ENCODE results near the gene HAUS2. TPM values are rescaled to one million over a fixed set of nuclear protein-coding genes. Genes with fewer than 3 reads are reported as not detected.
A peak's percentile ranks its signal among the peaks of the same experiment; 100 is the strongest.

The HAUS2 gene
- total RNA-seq (2021; ENCODE audit: unreplicated experiment), result 39.8 TPM
- polyA plus RNA-seq (2012), result 13.0 and 18.7 TPM in 2 replicates
- Bru-seq, nascent RNA, result percentile 78 among the genes with signal in this experiment
- BruChase-seq, experiment 1, labeled RNA remaining after a 6-hour chase, result percentile 93 among the genes with signal in this experiment
- BruChase-seq, experiment 2, labeled RNA remaining after a 2-hour chase, result percentile 81 among the genes with signal in this experiment
- long read RNA-seq, transcript HAUS2-201 (6 exons, 3,949 nt), result major isoform, 12 of 31 reads
- long read RNA-seq, partial matches to known transcripts, result 2 of 31 reads
- long read RNA-seq, other reads (novel, unspliced or antisense), result 7 of 31 reads

DNA sequence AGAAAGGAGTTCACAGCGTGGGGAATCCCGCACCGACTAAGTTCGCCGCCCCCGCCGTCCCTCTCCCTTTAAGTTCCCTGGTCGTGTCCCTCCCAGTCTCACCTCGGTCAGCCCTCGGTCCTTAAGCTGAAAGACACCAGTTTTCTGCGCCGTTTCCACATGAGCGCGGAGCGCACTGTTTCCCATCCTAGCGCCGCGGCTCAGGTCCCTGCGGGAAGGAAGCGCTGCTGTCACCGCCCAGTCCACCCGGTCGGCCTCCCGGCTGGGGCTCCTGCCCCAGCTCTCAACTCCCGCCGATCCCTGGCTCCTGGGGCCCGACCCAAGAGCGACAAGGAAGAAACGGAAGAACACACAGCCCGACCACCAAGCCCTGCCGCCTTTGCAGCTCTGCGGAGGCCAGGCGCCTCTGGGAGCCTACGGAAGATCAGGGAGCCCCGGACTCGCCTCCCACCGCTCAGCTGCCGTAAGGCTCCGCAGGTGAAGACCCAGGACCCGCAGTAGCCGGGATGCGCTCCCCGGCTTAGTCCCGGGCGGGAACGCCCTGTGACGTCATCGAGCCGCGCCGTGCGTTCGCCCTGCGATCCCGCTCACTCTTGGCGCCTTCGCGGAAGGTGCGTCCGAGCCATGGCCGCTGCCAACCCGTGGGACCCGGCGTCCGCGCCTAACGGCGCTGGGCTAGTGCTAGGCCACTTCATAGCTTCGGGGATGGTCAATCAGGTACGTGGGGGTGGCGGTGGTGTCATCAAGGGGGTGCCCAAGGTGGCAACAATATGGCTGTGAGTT is at the start of gene HAUS2, which contains the start of gene LRRC57:
Gene HAUS2, plus strand, starts transcription at position 590 of the 783 bp plus-strand sequence. Its CDS starts 35 bp downstream, at position 625.
Gene LRRC57, minus strand, starts transcription at position 545 of the 783 bp plus-strand sequence. Its CDS starts 359 bp downstream, at position 186.
- intact Hi-C loops (cut with micrococcal nuclease), result no loop called here
- peak within 1 kb of the TSS; percentile 83 for H3K27ac ChIP-seq (ENCODE audit: low read depth, low read length)
- H3K9ac ChIP-seq (ENCODE audit: low read length), result peak within 1 kb of the TSS; percentile 99
- H3K79me2 ChIP-seq (ENCODE audit: insufficient read depth, low read length), result peaks cover 60% of the 10 kb centered on the region
- TSS peak; percentile 68 for BruUV-seq (replicated peaks)
- H4K20me1 ChIP-seq (ENCODE audit: insufficient read depth), result peaks cover under 1% of the 10 kb centered on the region; the same call in 1 of the 2 replicates
- DNase-seq (ENCODE audit: low read depth, low spot score) (peak; percentile 72), ATAC-seq (peak; percentile 91)
- no peaks in the 10 kb centered on the region for H3K9me2 ChIP-seq (ENCODE audit: insufficient read depth)
- peaks cover 9 to 17% of the 10 kb centered on the region in 2 experiments for H3K4me1 ChIP-seq (ENCODE audit: control insufficient read depth in 1 of 2, insufficient read depth in 2 of 2, low read length in 2 of 2)
- POLR2A ChIA-PET, result interaction anchor here (1.3 kb wide), 1 partner anchor 9 kb away, joined by 4 read pairs; no protein-coding TSS in a partner anchor
- RAD21 ChIA-PET (ENCODE audit: low non-redundant PET in 1 of 2, low total read pairs in 2 of 2, uncharacterized antibody in 2 of 2, unreplicated experiment in 2 of 2), result no interaction called here
- H3K4me3 ChIP-seq (replicated peaks in 1 of 2; ENCODE audit: low read depth in 1 of 2, low read length in 2 of 2), result peak within 1 kb of the TSS; percentile 77 to 99
- no peaks in the 10 kb centered on the region for H3K9me3 ChIP-seq (ENCODE audit: control insufficient read depth in 1 of 2, insufficient read depth in 1 of 2, low read depth in 1 of 2, low read length in 2 of 2)
- peak within 1 kb of the TSS; percentile 92 for H3K4me2 ChIP-seq (ENCODE audit: low read length)
- CTCF ChIA-PET, result no interaction called here
- H2AFZ ChIP-seq (ENCODE audit: low read depth, low read length, poor library complexity, severe bottlenecking), result peak within 1 kb of the TSS; percentile 23
- H3K27me3 ChIP-seq (ENCODE audit: insufficient read depth, low read length), result no peaks in the 10 kb centered on the region
- H3K36me3 ChIP-seq (ENCODE audit: control insufficient read depth in 1 of 2, insufficient read depth in 2 of 2, low read length in 2 of 2), result peaks cover 8 to 9% of the 10 kb centered on the region in 2 experiments
- TF ChIP-seq FOSL1 (IDR thresholded peaks at IDR 0.05; ENCODE audit: low read depth), result no peak
- TF ChIP-seq POLR2A (IDR thresholded peaks at IDR 0.05; ENCODE audit: borderline replicate concordance, extremely low read depth, insufficient read depth, insufficient read length), result peak; percentile 94
- no peak for TF ChIP-seq CEBPB (IDR thresholded peaks at IDR 0.05; ENCODE audit: low read depth)
- TF ChIP-seq, protein P1, sequence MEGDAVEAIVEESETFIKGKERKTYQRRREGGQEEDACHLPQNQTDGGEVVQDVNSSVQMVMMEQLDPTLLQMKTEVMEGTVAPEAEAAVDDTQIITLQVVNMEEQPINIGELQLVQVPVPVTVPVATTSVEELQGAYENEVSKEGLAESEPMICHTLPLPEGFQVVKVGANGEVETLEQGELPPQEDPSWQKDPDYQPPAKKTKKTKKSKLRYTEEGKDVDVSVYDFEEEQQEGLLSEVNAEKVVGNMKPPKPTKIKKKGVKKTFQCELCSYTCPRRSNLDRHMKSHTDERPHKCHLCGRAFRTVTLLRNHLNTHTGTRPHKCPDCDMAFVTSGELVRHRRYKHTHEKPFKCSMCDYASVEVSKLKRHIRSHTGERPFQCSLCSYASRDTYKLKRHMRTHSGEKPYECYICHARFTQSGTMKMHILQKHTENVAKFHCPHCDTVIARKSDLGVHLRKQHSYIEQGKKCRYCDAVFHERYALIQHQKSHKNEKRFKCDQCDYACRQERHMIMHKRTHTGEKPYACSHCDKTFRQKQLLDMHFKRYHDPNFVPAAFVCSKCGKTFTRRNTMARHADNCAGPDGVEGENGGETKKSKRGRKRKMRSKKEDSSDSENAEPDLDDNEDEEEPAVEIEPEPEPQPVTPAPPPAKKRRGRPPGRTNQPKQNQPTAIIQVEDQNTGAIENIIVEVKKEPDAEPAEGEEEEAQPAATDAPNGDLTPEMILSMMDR (IDR thresholded peaks at IDR 0.05 in 2 of 3, conservative IDR thresholded peaks at IDR 0.05 in 1 of 3; ENCODE audit: borderline replicate concordance in 1 of 3, insufficient read depth in 1 of 3, low read depth in 2 of 3, low read length in 2 of 3), result no peak
- TF ChIP-seq MAX (IDR thresholded peaks at IDR 0.05), result peak; percentile 82
- TF ChIP-seq ZNF274 (IDR thresholded peaks at IDR 0.05; ENCODE audit: low read depth, low read length), result no peak
- no peak for TF ChIP-seq EZH2phosphoT487 (IDR thresholded peaks at IDR 0.05; ENCODE audit: borderline replicate concordance)
- peak; percentile 35; the same call in 1 of the 2 replicates for TF ChIP-seq JUND (IDR thresholded peaks at IDR 0.05)
- TF ChIP-seq CBX3 (IDR thresholded peaks at IDR 0.05; ENCODE audit: low read depth), result peak; percentile 55
- TF ChIP-seq, protein P2, sequence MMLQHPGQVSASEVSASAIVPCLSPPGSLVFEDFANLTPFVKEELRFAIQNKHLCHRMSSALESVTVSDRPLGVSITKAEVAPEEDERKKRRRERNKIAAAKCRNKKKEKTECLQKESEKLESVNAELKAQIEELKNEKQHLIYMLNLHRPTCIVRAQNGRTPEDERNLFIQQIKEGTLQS (IDR thresholded peaks at IDR 0.05), result no peak
- TF ChIP-seq SRF (IDR thresholded peaks at IDR 0.05; ENCODE audit: low read depth), result peak; percentile 80
- no peak for TF ChIP-seq RAD21 (IDR thresholded peaks at IDR 0.05; ENCODE audit: low read depth)
- no peak for TF ChIP-seq TCF7L2 (IDR thresholded peaks at IDR 0.05; ENCODE audit: borderline replicate concordance, extremely low read depth, insufficient read depth, insufficient read length)
- 0 out of 2 replicates have a peak, but pooled peaks have one; percentile 19 for TF ChIP-seq EGR1 (IDR thresholded peaks at IDR 0.05; ENCODE audit: low read depth)
- peak; percentile 66 for TF ChIP-seq SP1 (IDR thresholded peaks at IDR 0.05; ENCODE audit: low read depth)
- 0 out of 2 replicates have a peak, but pooled peaks have one; percentile 31 for TF ChIP-seq ELF1 (IDR thresholded peaks at IDR 0.05; ENCODE audit: borderline replicate concordance, low read depth)
- peak; percentile 23 for TF ChIP-seq ZBTB33 (IDR thresholded peaks at IDR 0.05; ENCODE audit: extremely low read depth, insufficient replicate concordance, low read length)
- TF ChIP-seq EZH2 (IDR thresholded peaks at IDR 0.05), result no peak
